HFFc6 (cell line): ENCODE results near the gene NPDC1. TPM values are rescaled to one million over a fixed set of nuclear protein-coding genes. Genes with fewer than 3 reads are reported as not detected.

Source experiments
- DNase-seq: peaks from one replicate; pipeline ENCODE4 v3.0.0-alpha.2; 2018
- H3K27ac Mint-ChIP-seq: 2 replicates; pipeline ENCODE4 v1.8.0; 2020; ENCODE audit warnings: mild to moderate bottlenecking, mixed read lengths
- H3K27me3 Mint-ChIP-seq: 2 replicates; pipeline ENCODE4 v1.8.0; 2021; ENCODE audit warnings: mild to moderate bottlenecking, moderate library complexity, mixed read lengths; ENCODE audit not compliant: insufficient read depth
- H3K36me3 Mint-ChIP-seq: 2 replicates; pipeline ENCODE4 v1.8.0; 2021; ENCODE audit warnings: low read depth, mixed read lengths
- H3K4me1 Mint-ChIP-seq: 2 replicates; pipeline ENCODE4 v1.8.0; 2020; ENCODE audit warnings: low read depth, mixed read lengths
- H3K4me3 Mint-ChIP-seq: 2 replicates; pipeline ENCODE4 v1.8.0; 2020; ENCODE audit warnings: mild to moderate bottlenecking, moderate library complexity, mixed read lengths
- H3K9me3 Mint-ChIP-seq: 2 replicates; pipeline ENCODE4 v1.8.0; 2020; ENCODE audit warnings: mild to moderate bottlenecking, mixed read lengths
- CTCF ChIP-seq: fragments of 200-600 bp; sonication (generic); IDR thresholded peaks from 2 replicates; pipeline ENCODE4 v1.5.0; 2021; ENCODE audit warnings: antibody characterized with exemption, mild to moderate bottlenecking
- total RNA-seq, 6 experiments: library from RNA; stranded (reverse); fragmentation: NEBNext Ultra II Directional; extraction: Animal tissue kit (Norgen Biotek cat#: 25700); gene quantifications; 2 replicates in 1 of 6; 3 replicates in 5 of 6; pipeline ENCODE4 v1.2.3, GENCODE V29; 2021

NPDC1 gene
- total RNA-seq, 6 experiments from 2014 or later, result 112 to 197 (median 119) TPM

GRCh38 chr9:137029058-137029936, 16.7 kb downstream of the NPDC1 start:
- no peaks in the 10 kb centered on the region for H3K27me3 Mint-ChIP-seq
- DNase-seq, result peak; percentile 26
- no peaks in the 10 kb centered on the region for H3K9me3 Mint-ChIP-seq
- H3K4me3 Mint-ChIP-seq, result peak overlapping the region; percentile 46; the same call in 1 of the 2 replicates
- no peak overlapping the region for H3K27ac Mint-ChIP-seq
- H3K36me3 Mint-ChIP-seq, result no peaks in the 10 kb centered on the region
- TF ChIP-seq CTCF, result peak; percentile 92
- 0 out of 2 replicates have a peak, but pooled peaks cover 5% of the 10 kb centered on the region for H3K4me1 Mint-ChIP-seq

- Mint-ChIP-seq H3K36me3 (no peaks in the 10 kb centered on the region), H3K4me1 (0 out of 2 replicates have a peak, but pooled peaks cover 5% of the 10 kb centered on the region), H3K27me3 (no peaks in the 10 kb centered on the region), H3K4me3 (peak overlapping the region; percentile 46), H3K9me3 (no peaks in the 10 kb centered on the region), H3K27ac (no peak overlapping the region)
- peak; percentile 26 for DNase-seq
- TF ChIP-seq CTCF, result no peak
Observed at GRCh38 chr9:137028263-137029057, 17.5 kb downstream of the NPDC1 start.

- H3K4me3 Mint-ChIP-seq, result peak within 1 kb of the TSS; percentile 86
- H3K27me3 Mint-ChIP-seq, result no peaks in the 10 kb centered on the region
- H3K36me3 Mint-ChIP-seq, result no peaks in the 10 kb centered on the region
- no peak within 1 kb of the TSS for H3K27ac Mint-ChIP-seq
- 0 out of 2 replicates have a peak, but pooled peaks cover 5% of the 10 kb centered on the region for H3K4me1 Mint-ChIP-seq
- no peaks in the 10 kb centered on the region for H3K9me3 Mint-ChIP-seq
- no peak for TF ChIP-seq CTCF
- DNase-seq, result no peak
Observed at GRCh38 chr9:137027369-137028262, 18.4 kb downstream of the NPDC1 start, which contains the start of gene ABCA2. Gene ABCA2, minus strand, starts transcription at chr9:137028237. Its CDS starts 97 bp downstream, at chr9:137028140.

GRCh38 chr9:137026828-137027227, 19.1 kb downstream of the NPDC1 start:
- no peak for TF ChIP-seq CTCF
- H3K4me3 Mint-ChIP-seq, result peak overlapping the region; percentile 86
- H3K4me1 Mint-ChIP-seq, result 0 out of 2 replicates have a peak, but pooled peaks cover 5% of the 10 kb centered on the region
- no peaks in the 10 kb centered on the region for H3K9me3 Mint-ChIP-seq
- no peak for DNase-seq
- H3K36me3 Mint-ChIP-seq, result no peaks in the 10 kb centered on the region
- H3K27ac Mint-ChIP-seq, result no peak overlapping the region
- peaks cover 3% of the 10 kb centered on the region; the same call in 1 of the 2 replicates for H3K27me3 Mint-ChIP-seq

- H3K27me3 Mint-ChIP-seq, result peaks cover 3% of the 10 kb centered on the region; the same call in 1 of the 2 replicates
- H3K36me3 Mint-ChIP-seq, result no peaks in the 10 kb centered on the region
- no peak for DNase-seq
- 0 out of 2 replicates have a peak, but pooled peaks cover 5% of the 10 kb centered on the region for H3K4me1 Mint-ChIP-seq
- no peak overlapping the region for H3K4me3 Mint-ChIP-seq
- TF ChIP-seq CTCF, result no peak
- H3K27ac Mint-ChIP-seq, result no peak overlapping the region
- no peaks in the 10 kb centered on the region for H3K9me3 Mint-ChIP-seq
Observed at GRCh38 chr9:137026384-137026783, 19.6 kb downstream of the NPDC1 start.
